GM12878 (cell line): ENCODE data around the gene IRF7. TPM values are rescaled to one million over a fixed set of nuclear protein-coding genes. Genes with fewer than 3 reads are reported as not detected.

Experiments
- ATF3 ChIP-seq: IDR thresholded peaks from 2 replicates; pipeline ENCODE4 v1.6.1; 2011; ENCODE audit warnings: low read depth, mild to moderate bottlenecking, low read length, moderate library complexity, borderline replicate concordance; ENCODE audit errors: extremely low read depth
- BMI1 ChIP-seq: fragments of 450-650 bp; IDR thresholded peaks from 2 replicates; pipeline ENCODE4 v1.6.1; 2016; ENCODE audit warnings: mild to moderate bottlenecking, moderate library complexity, borderline replicate concordance
- CEBPZ ChIP-seq: fragments of 150-350 bp; IDR thresholded peaks from 2 replicates; pipeline ENCODE4 v1.6.1; 2016; ENCODE audit warnings: low read depth, low read length
- DPF2 ChIP-seq: fragments of 450-650 bp; IDR thresholded peaks from 2 replicates; pipeline ENCODE4 v1.6.1; 2017; ENCODE audit warnings: mild to moderate bottlenecking
- FOXM1 ChIP-seq: IDR thresholded peaks from 2 replicates; pipeline ENCODE4 v1.6.1; 2012; ENCODE audit warnings: low read depth, mild to moderate bottlenecking, inconsistent platforms, low read length, moderate library complexity
- HSF1 ChIP-seq: fragments of 150-350 bp; IDR thresholded peaks from 2 replicates; pipeline ENCODE4 v1.6.1; 2014; ENCODE audit warnings: mild to moderate bottlenecking, low read depth, low read length
- NFYB ChIP-seq: IDR thresholded peaks from 2 replicates; pipeline ENCODE4 v1.6.1; 2011; ENCODE audit warnings: low read depth, mild to moderate bottlenecking, low read length, improper control_type of control experiment, moderate library complexity; ENCODE audit not compliant: insufficient read depth
- RAD51 ChIP-seq: fragments of 450-650 bp; IDR thresholded peaks from 2 replicates; pipeline ENCODE4 v1.6.1; 2016; ENCODE audit warnings: moderate library complexity, mild to moderate bottlenecking, inconsistent platforms
- SP1 ChIP-seq: IDR thresholded peaks from one replicate; pipeline ENCODE4 v1.6.1; 2011; ENCODE audit warnings: low read depth, low read length
- ZBTB33 ChIP-seq: fragments of 450-650 bp; IDR thresholded peaks from 2 replicates; pipeline ENCODE4 v1.6.1; 2017; ENCODE audit warnings: mild to moderate bottlenecking
- polyA plus RNA-seq, 11 experiments: library from polyadenylated mRNA; depleted of rRNA in 4 of 11; unstranded in 6 of 11; stranded (reverse) in 5 of 11; fragments of >200 nt; fragmentation: Nextera tagmentation in 4 of 11; fragmentation: Illumina TruSeq in 1 of 11; extraction: Ambion mirVana in 4 of 11; extraction: Trizol in 1 of 11; gene quantifications; 1 replicate in 1 of 11; 2 replicates in 10 of 11; pipeline versions ENCODE4 v1.2.1 to v1.2.3, GENCODE V29; 2011 to 2016; ENCODE audit warnings: inconsistent platforms in 2 of 11, missing spikeins in 2 of 11, low read depth in 1 of 11
- total RNA-seq, 4 experiments: library from RNA; depleted of rRNA in 3 of 4; stranded (reverse); fragments of >200 nt in 3 of 4; fragmentation: Illumina TruSeq in 1 of 4; extraction: Trizol in 1 of 4; gene quantifications; 2 replicates each; pipeline versions ENCODE4 v1.2.1 to v1.2.3, GENCODE V29; 2013 to 2021

Gene IRF7
- total and polyA plus RNA-seq, 10 of the 15 experiments (the other 5 are each of a cell fraction or from before 2014, with no cell fraction given): 4.4 to 141 (median 67.6) TPM

GRCh38 chr11:581752-582151, 34.0 kb downstream of the IRF7 start (continued):
- TF ChIP-seq HSF1: no peak
- TF ChIP-seq BMI1: no peak
- TF ChIP-seq CEBPZ: no peak
- TF ChIP-seq ZBTB33: no peak
- no peak for TF ChIP-seq RAD51
- TF ChIP-seq FOXM1: no peak
- no peak for TF ChIP-seq ATF3
- no peak for TF ChIP-seq NFYB
- TF ChIP-seq DPF2: no peak
- no peak for TF ChIP-seq SP1
- TF ChIP-seq, all 136 proteins: peak for 0
